ENCODE results near the gene CCL22. TPM values are rescaled to one million over a fixed set of nuclear protein-coding genes. Genes with fewer than 3 reads are reported as not detected.
A peak's percentile ranks its signal among the peaks of the same experiment; 100 is the strongest.

The CCL22 gene
- polyA plus RNA-seq, 2 of the 4 experiments (the other 2 are of a cell fraction), result not detected

GRCh38 chr16:57316390-57317017, 42.1 kb upstream of the CCL22 start (continued):
- no peak for TF ChIP-seq HES2 (IDR thresholded peaks at IDR 0.05)
- TF ChIP-seq EHF (CRISPR knock-in tag; IDR thresholded peaks at IDR 0.05), result no peak

DNA sequence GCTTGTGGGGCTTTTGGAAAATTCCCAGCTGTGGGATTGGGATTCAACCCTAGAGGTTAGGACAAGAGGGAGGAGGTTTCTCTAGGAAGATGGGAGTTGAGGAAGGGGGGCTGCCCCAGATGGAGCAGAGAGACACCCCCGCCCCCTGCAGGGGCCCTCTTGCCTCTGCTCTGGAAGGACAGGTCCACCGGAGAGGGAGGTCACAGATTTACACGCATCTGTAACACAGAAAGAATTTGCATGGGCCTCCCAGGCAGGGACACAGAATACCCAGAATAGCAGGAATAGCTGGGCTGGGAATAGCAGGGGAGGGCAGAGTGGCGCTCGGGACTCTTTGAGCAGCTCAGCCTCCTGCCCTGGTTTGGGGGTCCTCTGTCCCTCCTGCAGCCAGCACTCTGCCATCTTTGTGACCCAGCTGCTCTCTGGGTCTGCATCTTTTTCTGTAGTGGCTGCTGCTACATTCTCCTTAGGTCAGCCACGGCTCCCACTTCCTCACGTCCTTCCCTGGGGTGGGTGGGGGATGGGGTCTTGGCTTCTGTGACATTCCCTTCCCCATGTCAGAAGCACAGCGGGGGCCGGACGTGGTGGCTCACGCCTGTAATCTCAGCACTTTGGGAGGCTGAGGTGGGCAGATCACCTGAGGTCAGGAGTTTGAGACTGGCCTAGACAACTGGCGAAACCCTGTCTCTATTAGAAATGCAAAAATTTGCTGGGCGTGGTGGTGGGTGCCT, 40.2 kb upstream of the CCL22 start:
- H3K27ac ChIP-seq, result peak overlapping the region; percentile 74 to 85; a peak in 5 of 6 replicates
- WGBS (ENCODE audit: missing lambda C conversion rate), result 82% methylated on average over 13 of the region's 13 CpGs
- CTCF ChIA-PET, result interaction anchor here (1.3 to 5.8 kb wide), 2 partner anchors 9 to 99 kb away, joined by 3 to 43 read pairs; no protein-coding TSS in a partner anchor
- POLR2A ChIA-PET, result no interaction called here
- no peak for DNase-seq (ENCODE audit: low read depth in 1 of 2, low spot score in 1 of 2)
- H3K9me3 ChIP-seq, result no peaks in the 10 kb centered on the region
- no peak for FAIRE-seq
- peak in 1 of 2 experiments; percentile 24; a peak in 2 of 6 replicates for ATAC-seq
- peaks cover 40% of the 10 kb centered on the region for H3K4me1 ChIP-seq
- H3K4me3 ChIP-seq, result no peak overlapping the region
- TF ChIP-seq EHF (CRISPR knock-in tag; IDR thresholded peaks at IDR 0.05), result no peak
- TF ChIP-seq ZC3H11A (IDR thresholded peaks at IDR 0.05), result no peak
- TF ChIP-seq BCL3 (IDR thresholded peaks at IDR 0.05), result no peak
- TF ChIP-seq, protein P1, sequence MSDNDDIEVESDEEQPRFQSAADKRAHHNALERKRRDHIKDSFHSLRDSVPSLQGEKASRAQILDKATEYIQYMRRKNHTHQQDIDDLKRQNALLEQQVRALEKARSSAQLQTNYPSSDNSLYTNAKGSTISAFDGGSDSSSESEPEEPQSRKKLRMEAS (IDR thresholded peaks at IDR 0.05), result no peak
- no peak for TF ChIP-seq ZFP36 (IDR thresholded peaks at IDR 0.05; ENCODE audit: borderline replicate concordance, partially characterized antibody)
- no peak for TF ChIP-seq ZSCAN20 (CRISPR knock-in tag; IDR thresholded peaks at IDR 0.05)
- no peak for TF ChIP-seq CBX2 (IDR thresholded peaks at IDR 0.05; ENCODE audit: borderline replicate concordance, low read depth)
- no peak for TF ChIP-seq EP300 (IDR thresholded peaks at IDR 0.05)
- TF ChIP-seq HEYL (CRISPR knock-in tag; IDR thresholded peaks at IDR 0.05), result no peak
- no peak overlapping the region for H3K4me2 ChIP-seq

DNA sequence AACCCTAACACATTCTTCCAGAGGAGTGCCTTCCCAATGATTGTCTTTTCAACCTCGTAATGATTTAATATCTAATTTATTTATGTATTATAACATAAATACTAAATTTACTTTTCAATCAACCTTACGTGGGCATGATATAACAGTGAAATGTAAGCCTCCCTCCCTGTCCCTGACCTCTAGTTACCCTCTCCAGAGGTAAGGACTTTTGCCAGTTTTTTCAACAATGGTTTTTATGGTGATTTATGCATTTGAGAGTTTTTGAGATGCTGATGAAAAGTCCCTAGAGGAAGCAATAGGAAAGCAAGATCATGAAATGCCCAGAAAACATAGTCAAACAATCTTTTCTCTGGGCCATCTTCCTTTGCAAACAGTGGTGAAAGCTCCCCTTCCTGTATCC, 38.9 kb upstream of the CCL22 start:
- Histone ChIP-seq H3K4me1 (peaks cover 32% of the 10 kb centered on the region), H3K4me2 (no peak overlapping the region), H3K4me3 (no peak overlapping the region), H3K27ac (no peak overlapping the region; a peak in 1 of 6 replicates), H3K9me3 (no peaks in the 10 kb centered on the region)
- TF ChIP-seq SREBF2 (IDR thresholded peaks at IDR 0.05) (no peak), HOXB13 (CRISPR knock-in tag; IDR thresholded peaks at IDR 0.05; ENCODE audit: low read depth) (no peak), FOSB (CRISPR knock-in tag; IDR thresholded peaks at IDR 0.05) (no peak), BCL3 (IDR thresholded peaks at IDR 0.05) (no peak), E2F6 (IDR thresholded peaks at IDR 0.05; ENCODE audit: borderline replicate concordance, low read depth) (no peak), RAD21 (conservative IDR thresholded peaks at IDR 0.05 in 1 of 2, IDR thresholded peaks at IDR 0.05 in 1 of 2) (no peak), POLR2A (IDR thresholded peaks at IDR 0.05; ENCODE audit: low read length) (no peak), REST (IDR thresholded peaks at IDR 0.05) (no peak), KDM1A (IDR thresholded peaks at IDR 0.05; ENCODE audit: low read depth) (no peak), CEBPB (IDR thresholded peaks at IDR 0.05) (no peak), NFE2L2 (conservative IDR thresholded peaks at IDR 0.05; ENCODE audit: low read length) (no peak), MYC (IDR thresholded peaks at IDR 0.05; ENCODE audit: borderline replicate concordance, low read length) (no peak), JUN (IDR thresholded peaks at IDR 0.05) (no peak), HOXB5 (CRISPR knock-in tag; IDR thresholded peaks at IDR 0.05) (no peak), HMGXB4 (CRISPR knock-in tag; IDR thresholded peaks at IDR 0.05; ENCODE audit: borderline replicate concordance) (no peak), EP300 (IDR thresholded peaks at IDR 0.05) (no peak)
- CTCF ChIA-PET, result interaction anchor here (1.2 to 5.8 kb wide), 4 partner anchors 11 to 98 kb away, joined by 3 to 43 read pairs (median 8); no protein-coding TSS in a partner anchor
- DNase-seq (ENCODE audit: low read depth in 1 of 2, low spot score in 1 of 2) (no peak), FAIRE-seq (no peak), ATAC-seq (no peak)
- 69% methylated on average over 2 of the region's 2 CpGs for WGBS (ENCODE audit: missing lambda C conversion rate)
- POLR2A ChIA-PET, result interaction anchor here (0.6 kb wide), 1 partner anchor 15 kb away, joined by 6 read pairs; no protein-coding TSS in a partner anchor

All from A549 (cell line).